HG02798 (cell line): ENCODE data around the gene MANSC4.

ENCODE experiments used
- ATAC-seq: cut with Tn5 transposase; IDR thresholded peaks from one replicate; pipeline ENCODE4 v1.9.1; 2021; ENCODE audit warnings: mild to moderate bottlenecking; ENCODE audit not compliant: unreplicated experiment, poor library complexity

MANSC4 gene

DNA sequence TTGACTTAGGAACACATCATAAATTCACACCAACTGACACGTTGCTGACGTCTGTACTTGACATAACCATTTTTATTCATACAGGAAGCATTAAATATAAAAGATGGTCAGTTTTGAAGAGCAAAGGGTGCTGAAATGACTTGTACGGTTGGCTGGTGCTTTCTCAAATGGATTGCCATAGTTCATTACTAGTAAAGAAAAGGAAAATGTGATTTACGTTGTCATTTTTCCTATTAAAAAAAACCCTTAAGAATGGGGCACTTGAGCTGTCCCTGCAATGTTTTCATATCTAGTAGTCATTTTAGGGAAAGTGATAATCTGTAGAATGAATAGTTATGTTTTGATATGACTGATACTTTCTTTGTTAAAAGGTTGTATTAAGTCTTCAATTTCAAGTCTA, 22.5 kb upstream of the MANSC4 start:
- ATAC-seq = no peak

DNA sequence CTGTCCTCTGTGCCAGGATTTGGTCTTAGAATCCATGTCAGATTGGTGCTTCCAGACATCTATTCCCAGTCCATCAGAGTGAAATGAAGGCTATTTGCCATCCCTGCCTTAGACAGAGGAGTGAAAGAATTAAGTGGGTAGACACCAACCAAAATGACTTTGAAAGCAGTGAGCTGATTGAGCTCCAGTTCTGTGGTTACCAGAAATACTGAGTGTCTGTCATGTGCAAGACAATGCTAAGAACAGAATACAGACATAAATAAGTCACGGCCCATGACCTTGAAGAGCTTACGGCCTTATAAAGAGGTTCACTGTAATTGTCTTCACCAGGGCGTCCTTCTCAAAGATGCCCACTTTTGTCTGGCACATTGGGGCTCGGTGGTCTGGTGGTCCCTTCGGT, 21.6 kb upstream of the MANSC4 start:
- no peak for ATAC-seq

DNA sequence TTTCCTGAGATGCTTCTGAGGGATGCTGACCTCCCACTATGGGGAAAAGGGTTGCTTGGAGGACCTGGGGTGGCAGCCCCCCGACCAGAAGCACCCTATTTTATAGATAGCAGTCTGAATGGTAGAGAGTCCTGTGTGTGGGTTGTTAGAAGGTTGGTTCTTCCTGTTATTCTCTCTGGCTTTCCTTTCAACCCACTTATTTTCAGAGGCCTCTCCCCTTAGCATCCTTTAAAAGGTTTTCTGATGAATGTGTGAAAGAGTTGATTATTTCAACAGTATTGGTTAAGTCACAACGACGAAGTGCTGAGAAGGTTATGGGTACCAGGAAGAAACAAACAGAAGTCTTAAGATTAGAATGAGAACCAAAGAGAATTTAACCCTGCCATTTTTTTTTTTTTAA, 20.8 kb upstream of the MANSC4 start:
- ATAC-seq = no peak

DNA sequence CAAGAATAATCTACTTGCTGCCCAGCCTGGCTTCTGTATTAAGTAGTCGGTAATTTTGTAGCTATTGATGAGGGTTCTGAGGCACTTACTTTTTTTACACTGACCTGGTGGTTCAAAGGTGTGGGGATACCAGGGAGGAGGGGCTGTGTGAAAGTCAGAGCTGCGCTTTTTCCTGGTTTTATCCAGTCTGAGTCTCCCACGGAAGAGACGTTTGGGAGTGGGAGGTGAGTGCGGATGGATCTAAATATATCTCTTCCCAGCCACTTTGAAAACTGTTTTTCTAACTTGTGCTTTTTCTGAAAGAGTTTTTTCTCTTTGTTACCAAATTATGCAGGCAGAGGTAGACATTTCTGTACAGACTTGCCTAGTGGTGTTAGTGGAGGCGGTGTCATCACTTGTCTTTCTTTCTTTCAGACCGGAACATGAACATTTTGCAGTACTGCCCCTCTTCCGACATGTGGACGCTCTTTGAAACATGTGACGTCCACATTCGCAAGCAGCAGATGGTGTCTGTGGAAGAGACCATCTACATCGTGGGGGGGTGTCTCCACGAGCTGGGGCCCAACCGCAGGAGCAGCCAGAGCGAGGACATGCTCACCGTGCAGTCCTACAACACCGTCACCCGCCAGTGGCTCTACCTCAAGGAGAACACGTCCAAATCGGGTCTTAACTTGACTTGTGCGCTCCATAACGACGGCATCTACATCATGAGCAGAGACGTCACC, 17.4 kb upstream of the MANSC4 start:
- ATAC-seq = no peak

DNA sequence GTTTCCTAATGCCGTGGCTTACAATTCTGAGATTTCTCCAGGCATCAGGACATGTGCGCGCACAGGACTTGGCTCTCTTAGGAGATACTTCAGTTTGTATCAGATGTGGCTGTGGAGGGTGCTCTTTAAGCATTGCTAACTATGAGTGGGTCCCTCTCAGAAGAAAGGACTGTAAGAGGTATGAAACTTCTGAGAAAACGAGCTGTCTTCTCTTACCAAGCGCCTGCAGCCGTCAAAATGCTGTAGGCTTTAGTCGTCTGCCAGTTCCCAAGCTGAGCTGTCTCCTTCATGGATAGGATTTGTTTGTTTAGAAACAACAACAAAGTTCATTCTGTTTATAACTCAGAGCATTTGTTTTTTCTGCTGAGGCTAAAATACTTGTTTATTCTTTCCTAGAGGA, 16.1 kb upstream of the MANSC4 start:
- ATAC-seq = no peak

DNA sequence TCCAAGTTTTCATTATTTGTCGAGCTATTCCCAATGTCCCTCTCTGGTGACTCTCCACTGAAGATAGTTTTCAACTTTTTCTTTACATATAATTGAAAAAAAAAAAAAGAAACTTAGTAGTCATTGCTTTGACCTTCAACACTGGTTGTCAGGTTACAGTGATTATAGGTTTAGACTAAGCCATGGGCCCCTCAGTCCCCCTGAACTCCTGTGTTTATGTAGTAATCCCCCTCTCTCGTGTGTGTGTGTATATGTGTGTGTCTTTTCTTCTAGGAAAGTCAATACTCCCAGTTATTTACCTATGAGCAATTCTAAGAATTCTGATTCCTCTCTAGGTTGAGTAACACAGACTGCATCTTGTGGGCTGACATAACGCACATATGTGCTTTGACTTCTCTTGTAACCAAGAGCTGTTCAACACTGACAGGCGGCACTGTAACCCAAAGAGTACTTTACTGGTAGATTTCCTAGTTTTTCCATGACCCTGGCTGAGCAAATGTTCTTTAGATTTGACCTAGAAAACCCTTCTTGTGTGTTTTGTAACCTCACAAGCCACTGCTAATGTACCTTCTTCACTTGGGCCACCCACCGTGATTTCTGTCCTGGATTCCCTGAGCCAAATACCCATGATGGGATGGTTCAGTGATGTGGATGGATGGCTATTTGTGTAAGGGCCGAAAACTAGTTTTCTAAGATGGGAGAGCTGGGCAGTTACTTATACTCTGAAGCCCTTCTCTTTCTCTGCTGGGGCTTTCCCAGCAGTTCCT, 15.0 kb upstream of the MANSC4 start:
- no peak for ATAC-seq

DNA sequence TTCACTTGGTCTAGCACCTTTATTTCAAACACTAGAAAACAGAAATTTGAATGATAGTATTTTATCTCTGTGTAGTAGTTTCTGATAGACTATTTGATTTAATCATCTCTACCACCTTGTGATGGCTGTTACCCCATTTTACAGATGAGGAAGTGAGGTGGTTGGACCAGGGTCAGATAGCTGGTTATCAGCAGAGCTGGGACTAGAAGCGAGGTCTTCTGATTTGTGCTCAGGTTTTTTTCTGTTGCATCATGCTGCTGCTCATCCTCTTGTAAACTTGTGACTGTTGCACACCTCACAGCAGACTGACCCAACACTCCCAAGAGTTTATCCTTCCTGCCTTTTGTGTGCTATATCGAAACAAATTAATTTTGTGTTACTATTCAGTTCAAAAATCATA, 10.1 kb upstream of the MANSC4 start:
- ATAC-seq = no peak

DNA sequence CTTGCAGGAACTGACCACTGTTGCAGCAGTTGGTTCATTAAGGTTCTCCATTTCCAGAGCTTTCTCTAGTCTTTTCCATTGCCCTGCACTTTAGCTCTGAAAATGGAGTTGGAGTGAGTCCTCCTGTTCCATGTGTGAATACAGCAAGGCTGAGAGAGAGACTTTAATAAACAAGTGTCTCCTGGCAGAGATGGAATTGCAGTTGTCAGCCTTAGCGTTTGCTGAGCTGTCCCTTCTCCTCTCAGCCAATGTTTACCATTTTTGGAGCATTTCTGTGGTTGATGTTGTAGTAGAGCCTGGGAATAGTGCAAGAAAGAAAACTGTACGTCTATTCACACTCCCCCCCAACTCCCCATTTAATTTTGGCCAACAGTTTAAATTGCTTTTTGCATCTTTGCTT, 7.5 kb upstream of the MANSC4 start:
- no peak for ATAC-seq

DNA sequence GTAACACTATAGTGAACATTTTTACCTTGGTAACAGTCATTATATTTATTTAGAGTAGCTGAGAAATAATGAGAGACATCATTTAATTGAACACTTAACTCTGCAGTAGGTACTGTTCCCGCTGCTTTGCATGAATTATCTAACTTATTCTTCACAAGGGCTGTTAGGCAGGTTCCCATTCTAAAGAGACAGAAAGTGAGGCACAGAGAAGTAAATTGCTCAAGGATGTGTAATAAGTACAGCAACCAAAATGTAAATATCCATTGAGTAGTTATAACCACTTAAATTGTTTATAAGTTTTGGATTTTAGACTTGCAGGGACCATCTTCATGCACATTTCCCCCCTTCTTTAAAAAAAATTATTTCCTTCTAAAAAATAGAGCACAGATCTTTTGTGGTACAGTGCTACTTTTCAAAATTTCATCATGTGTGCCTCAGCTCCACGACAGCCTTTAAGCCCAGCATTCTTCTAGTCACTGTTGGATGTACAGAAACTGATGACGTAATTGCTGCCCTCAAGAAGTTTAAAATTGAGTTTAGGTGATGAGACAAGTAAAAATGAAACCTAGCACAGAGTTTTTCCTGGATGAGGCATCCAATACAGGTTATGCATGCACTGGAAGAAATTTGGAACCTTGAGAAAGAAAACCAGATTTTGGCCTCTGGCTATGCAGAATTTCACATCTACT, 6.0 kb upstream of the MANSC4 start:
- no peak for ATAC-seq

DNA sequence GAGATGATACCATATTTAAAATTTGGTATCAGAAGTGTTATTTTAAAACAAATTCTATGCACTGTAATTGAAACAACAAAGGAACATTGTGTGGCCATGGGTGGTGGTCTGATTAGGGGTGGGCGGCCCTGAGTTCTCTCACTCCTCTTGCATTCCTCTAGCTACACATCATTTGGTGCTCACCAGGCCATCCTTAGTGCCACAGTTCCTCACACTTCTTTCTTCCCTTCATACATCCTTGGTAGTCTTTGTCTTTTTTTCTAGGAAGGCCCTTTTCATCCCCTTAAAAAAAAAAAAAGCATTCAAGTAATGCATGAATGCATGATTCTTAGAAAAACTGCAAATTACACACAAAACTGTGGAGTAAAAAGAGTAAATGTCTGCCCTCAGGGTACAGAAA, 2.4 kb upstream of the MANSC4 start:
- no peak for ATAC-seq

DNA sequence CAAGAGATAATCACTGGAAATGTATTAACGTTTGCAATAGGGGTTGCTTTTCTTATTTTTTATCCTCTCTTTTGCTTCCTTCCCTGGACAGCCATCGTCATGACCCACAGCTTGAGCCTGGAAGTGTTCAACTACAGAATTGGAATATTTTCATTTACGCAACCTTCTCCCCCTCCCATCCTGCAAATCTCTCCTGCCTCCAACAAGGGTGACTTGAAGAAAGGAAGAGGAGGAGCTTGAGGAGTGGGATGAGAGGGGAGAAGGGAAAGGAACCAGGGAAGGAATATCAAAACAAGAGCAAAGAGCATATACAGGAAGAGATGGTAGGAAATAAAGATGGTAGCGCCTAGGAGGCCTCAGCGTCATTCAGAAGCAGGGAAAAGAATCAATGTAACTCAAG, 1.6 kb upstream of the MANSC4 start:
- ATAC-seq = no peak

DNA sequence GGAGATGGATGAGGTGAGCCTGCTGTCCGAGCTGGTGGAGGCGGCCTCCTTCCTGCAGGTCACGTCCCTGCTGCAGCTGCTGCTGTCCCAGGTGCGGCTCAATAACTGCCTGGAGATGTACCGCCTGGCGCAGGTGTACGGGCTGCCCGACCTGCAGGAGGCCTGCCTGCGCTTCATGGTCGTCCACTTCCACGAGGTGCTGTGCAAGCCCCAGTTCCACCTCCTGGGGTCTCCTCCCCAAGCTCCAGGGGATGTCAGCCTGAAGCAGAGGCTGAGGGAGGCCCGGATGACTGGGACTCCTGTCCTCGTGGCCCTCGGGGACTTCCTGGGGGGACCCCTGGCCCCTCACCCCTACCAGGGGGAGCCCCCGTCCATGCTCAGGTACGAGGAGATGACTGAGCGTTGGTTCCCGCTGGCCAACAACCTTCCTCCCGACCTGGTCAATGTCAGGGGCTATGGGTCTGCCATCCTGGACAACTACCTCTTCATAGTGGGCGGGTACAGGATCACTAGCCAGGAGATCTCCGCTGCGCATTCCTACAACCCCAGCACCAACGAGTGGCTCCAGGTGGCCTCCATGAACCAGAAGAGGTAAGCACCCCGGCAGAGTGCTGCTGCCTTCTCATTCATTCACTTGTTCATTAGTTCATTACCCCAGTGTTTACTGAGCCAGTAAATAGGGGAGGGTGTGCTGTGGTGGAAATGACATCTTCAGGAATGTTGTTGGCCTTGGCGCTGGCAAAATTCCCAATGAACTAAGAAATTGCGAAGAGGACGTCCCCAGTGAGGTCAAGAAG, 774 bp upstream of the MANSC4 start:
- ATAC-seq = peak; percentile 37

DNA sequence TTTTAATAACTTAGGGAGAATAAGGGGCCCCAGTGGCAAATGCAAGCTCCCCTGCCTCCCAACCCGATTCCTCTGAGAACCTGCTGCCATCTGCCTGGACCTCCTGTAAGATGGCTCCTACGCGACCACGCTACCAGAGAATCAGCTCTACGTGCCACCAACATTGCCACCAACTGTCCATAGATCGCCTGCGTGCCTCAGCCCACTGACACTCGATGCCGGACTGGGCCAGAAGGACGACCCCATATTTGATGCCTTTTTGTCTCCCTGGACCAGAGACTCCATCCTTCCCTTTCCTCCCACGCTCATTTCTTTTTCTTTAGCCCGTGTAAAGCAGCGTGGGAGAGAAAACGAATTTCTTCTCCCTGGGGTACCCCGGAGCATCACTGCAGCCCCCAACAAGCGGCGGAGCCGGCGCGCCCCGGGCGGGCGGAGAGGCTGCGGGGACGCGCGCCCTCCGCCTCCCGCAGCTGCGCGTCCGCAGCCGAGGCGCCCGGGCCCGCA, 568 bp downstream of the MANSC4 start:
- ATAC-seq = peak; percentile 15

DNA sequence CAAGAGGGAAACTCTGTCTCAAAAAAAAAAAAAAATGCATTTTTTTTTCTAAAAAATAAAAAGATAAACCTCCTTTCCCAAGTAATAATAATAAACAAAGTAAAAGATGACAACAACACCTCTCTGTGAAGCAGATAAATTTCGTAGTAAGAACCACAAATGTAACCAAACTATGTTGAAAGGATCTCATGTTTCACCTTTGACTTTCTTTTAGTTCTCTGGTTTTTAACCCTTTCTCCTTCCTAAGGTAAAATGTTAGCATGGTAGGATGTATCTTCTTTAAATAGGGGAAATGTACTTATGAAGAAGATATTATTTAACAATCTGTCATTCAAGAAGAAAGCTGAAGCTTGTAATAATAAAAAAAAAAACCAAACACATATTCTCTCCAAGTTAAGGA, 1.8 kb downstream of the MANSC4 start:
- no peak for ATAC-seq

DNA sequence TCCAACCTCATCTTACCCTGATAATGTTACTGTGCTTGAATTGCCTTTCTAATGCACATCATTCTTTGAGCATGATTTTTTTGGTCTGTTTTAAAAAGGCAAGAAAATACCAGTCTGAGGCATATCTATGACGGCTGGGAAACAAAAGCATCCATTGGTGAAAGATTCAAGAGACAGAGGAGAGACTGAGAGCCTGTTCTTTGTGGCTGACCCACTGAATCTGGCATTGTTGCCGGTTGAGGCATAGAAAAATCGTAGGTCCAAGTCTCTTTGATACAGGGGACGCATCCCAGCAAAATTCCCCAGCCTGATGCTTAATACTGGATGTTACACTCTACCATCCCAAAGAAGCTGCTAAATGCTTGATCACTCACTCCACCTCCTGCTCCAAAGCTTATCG, 2.9 kb downstream of the MANSC4 start:
- no peak for ATAC-seq

DNA sequence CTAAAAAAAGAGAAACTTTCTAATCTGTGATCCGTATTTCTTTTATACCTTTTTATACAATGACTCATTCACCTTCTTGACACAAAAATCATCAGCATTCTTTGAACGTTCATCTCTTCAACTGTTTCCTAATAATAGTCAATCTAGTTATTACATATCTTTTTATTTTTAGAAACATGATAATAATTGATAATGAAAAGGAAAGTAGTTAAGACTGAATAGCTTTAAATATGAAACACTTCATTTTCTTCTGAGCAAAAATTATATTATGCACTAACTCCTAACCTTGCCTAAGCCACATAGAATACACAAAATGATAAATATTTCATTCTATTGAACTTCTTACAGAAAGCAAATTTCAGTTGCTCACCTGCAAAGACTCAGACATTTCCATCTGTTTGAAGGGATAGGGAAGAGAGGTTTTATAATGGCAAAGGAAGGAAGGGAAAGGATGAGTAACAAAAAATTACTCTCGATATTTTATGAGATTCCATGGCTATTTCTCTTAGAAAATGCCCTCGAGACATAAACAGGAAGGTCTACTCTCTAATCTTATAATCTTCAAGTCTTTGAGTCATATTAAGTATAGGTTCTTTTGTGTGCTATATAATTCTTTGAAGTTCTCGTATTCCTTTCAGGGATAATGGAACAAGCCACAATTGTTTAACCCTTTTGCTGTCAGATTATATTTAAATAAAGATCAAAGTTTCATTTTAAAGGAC, 7.5 kb downstream of the MANSC4 start:
- no peak for ATAC-seq

DNA sequence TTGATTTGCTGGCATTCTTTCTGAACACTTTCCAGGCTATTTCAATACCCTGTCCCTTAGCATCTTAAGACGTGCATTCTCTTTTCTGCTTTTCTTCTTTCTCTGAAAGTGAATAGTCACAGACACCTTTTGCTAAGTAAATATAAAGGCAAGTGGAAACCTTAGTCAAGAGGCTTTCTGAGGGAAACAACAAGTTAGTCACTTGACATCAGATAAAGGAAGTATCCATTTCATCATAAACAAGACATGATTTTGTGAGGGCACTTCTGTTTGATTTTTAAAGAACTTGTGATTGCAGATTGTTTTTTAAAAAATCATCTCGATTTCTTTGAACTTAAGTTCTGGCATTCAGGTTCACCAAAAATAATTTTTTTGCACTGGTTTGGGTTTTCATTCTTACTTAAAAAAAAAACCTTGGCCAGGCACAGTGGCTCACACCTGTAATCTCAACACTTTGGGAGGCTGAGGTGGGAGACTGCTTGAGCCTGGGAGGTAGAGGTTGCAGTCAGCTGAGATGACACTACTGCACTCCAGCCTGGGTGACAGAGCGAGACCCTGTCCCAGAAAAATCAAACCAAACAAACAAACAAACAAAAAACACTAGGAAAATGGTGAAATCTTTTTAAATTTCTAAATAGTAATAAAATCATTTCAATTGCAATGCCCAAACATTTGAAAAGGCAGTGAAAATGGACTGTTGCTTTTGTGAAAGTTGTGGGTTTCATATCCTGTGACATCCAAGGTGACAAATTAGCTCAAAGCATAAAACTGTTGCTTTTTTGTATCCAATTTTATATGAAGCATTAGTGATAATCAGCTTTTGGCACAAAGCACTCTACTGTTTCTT, 8.3 kb downstream of the MANSC4 start:
- no peak for ATAC-seq

DNA sequence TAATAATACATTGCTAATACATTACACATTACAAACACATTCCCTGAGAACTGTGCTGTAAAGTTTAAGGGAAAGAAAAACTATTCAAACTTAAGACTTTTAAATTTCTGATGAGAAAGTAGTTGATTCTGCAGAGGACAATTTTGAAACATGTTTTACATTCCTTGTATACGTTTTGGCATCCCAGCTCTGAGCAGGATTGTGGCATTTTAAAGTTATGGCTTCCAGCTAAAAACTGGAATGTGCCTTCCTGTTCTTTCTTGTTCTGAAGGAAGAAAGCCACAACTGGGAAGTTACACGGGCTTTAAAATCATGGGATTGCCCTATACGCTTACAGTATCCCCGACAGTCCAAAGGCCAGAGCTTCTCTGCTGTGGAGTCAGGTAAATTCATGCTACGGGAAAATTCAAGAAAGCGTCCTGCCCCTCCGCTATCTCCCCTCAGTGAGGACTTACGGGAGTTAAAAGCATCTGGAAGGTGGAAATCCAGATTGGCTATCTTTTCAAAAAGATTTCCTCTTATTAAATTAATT, 10.8 kb downstream of the MANSC4 start:
- no peak for ATAC-seq

DNA sequence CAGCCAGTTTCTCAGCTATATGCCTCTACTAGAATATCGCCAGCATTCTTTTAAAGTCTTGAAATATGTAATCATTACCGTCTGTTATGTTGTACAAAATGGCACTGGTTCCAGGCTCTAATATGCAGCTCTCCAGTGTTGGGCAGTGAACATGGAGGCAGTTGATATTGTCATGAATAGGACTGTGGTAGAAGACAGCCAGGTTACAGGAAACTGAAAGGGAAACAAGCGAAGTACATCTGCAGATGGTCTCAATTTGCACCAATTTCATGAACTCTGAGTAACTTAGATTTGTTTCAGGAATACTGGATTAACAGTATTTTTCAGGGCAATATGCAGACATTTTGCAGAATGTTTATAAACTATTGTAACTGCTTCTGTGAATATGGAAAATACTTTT, 13.4 kb downstream of the MANSC4 start:
- ATAC-seq = peak; percentile 61
